IMR-90 (cell line): ENCODE results near the gene ISG15. TPM values are rescaled to one million over a fixed set of nuclear protein-coding genes. Genes with fewer than 3 reads are reported as not detected.

Source experiments
- ATAC-seq: fragments of 200-7000 bp; cut with Tn5 transposase; 2 replicates; pipeline ENCODE4 v1.9.1; 2020; ENCODE audit warnings: low read depth, mild to moderate bottlenecking, moderate library complexity
- BruUV-seq: library from RNA; stranded (reverse); fragments of 400-500 nt; replicated peaks from 2 replicates; lab custom pipeline; 2021; lab: Mats Ljungman, UMichigan
- CTCF ChIA-PET: fragments of 300-600 bp; formaldehyde crosslinking; extraction: SDS; loops from one replicate; lab custom pipeline; 2021; ENCODE audit warnings: antibody characterized with exemption; lab: Yijun Ruan, JAX
- POLR2A ChIA-PET: fragments of 300-600 bp; sonication (Branson Sonifier 250); formaldehyde crosslinking; loops from one replicate; lab custom pipeline; 2022; ENCODE audit warnings: antibody characterized with exemption; ENCODE audit not compliant: unreplicated experiment; lab: Charles Lee
- DNase-seq: peaks from one replicate; pipeline ENCODE4 v3.0.0; 2013
- H2AFZ ChIP-seq: replicated peaks from 2 replicates; pipeline ENCODE3; 2013; ENCODE audit warnings: low read length, mild to moderate bottlenecking; ENCODE audit not compliant: poor library complexity
- H2AK5ac ChIP-seq: 2 replicates; pipeline ENCODE4 v1.6.1; 2013; ENCODE audit warnings: low read depth, low read length, inconsistent platforms
- H2AK9ac ChIP-seq: replicated peaks from 2 replicates; pipeline ENCODE3; 2013; ENCODE audit warnings: mild to moderate bottlenecking, low read depth, low read length, moderate library complexity; ENCODE audit not compliant: poor library complexity
- H2BK120ac ChIP-seq: 2 replicates; pipeline ENCODE4 v1.6.1; 2013; ENCODE audit warnings: low read depth, low read length, inconsistent platforms
- H2BK15ac ChIP-seq: 3 replicates; pipeline ENCODE4 v1.6.1; 2013; ENCODE audit warnings: low read depth, low read length, inconsistent platforms
- H2BK20ac ChIP-seq: 2 replicates; pipeline ENCODE4 v1.6.1; 2013; ENCODE audit warnings: low read depth, mild to moderate bottlenecking, inconsistent platforms, low read length, moderate library complexity
- H2BK5ac ChIP-seq: 2 replicates; pipeline ENCODE4 v1.6.1; 2013; ENCODE audit warnings: mild to moderate bottlenecking, low read depth, low read length, inconsistent platforms; ENCODE audit not compliant: poor library complexity, severe bottlenecking
- H3K14ac ChIP-seq: replicated peaks from 2 replicates; pipeline ENCODE4 v1.6.1; 2013; ENCODE audit warnings: low read depth, low read length, inconsistent platforms
- H3K18ac ChIP-seq: 2 replicates; pipeline ENCODE4 v1.6.1; 2013; ENCODE audit warnings: low read depth, low read length, control low read depth
- H3K23ac ChIP-seq: 2 replicates; pipeline ENCODE4 v1.6.1; 2013; ENCODE audit warnings: low read depth, low read length, inconsistent platforms
- H3K27ac ChIP-seq: 2 replicates; pipeline ENCODE4 v1.5.1; 2013; ENCODE audit warnings: mild to moderate bottlenecking, control low read depth, low read length; ENCODE audit not compliant: insufficient read depth
- H3K27me3 ChIP-seq: 2 replicates; pipeline ENCODE4 v1.6.1; 2013; ENCODE audit warnings: low read length; ENCODE audit not compliant: control insufficient read depth, insufficient read depth
- H3K36me3 ChIP-seq: 2 replicates; pipeline ENCODE4 v1.6.1; 2013; ENCODE audit warnings: low read length, mixed read lengths; ENCODE audit not compliant: control insufficient read depth, insufficient read depth
- H3K4ac ChIP-seq: 2 replicates; pipeline ENCODE4 v1.6.1; 2013; ENCODE audit warnings: low read depth, low read length, inconsistent platforms
- H3K4me1 ChIP-seq: 2 replicates; pipeline ENCODE4 v1.6.1; 2013; ENCODE audit warnings: low read length, mixed read lengths; ENCODE audit not compliant: control insufficient read depth, insufficient read depth
- H3K4me2 ChIP-seq: 2 replicates; pipeline ENCODE4 v1.6.1; 2013; ENCODE audit warnings: low read depth, mild to moderate bottlenecking, control low read depth, low read length, moderate library complexity
- H3K4me3 ChIP-seq: 2 replicates; pipeline ENCODE4 v1.5.1; 2013; ENCODE audit warnings: low read depth, mild to moderate bottlenecking, control low read depth, low read length, moderate library complexity; ENCODE audit not compliant: insufficient read depth
- H3K56ac ChIP-seq: 2 replicates; pipeline ENCODE4 v1.6.1; 2013; ENCODE audit warnings: low read length, inconsistent platforms; ENCODE audit not compliant: insufficient read depth; ENCODE audit errors: extremely low read depth
- H3K79me1 ChIP-seq, 2 experiments: 2 replicates each; pipeline ENCODE4 v1.6.1; 2013; ENCODE audit warnings: low read length in 2 of 2, inconsistent platforms in 1 of 2, low read depth in 1 of 2
- H3K9ac ChIP-seq: 2 replicates; pipeline ENCODE4 v1.6.1; 2013; ENCODE audit warnings: low read depth, low read length, control low read depth
- H3K9me1 ChIP-seq: 2 replicates; pipeline ENCODE4 v1.6.1; 2013; ENCODE audit warnings: low read length, inconsistent platforms; ENCODE audit not compliant: insufficient read depth
- H3K9me3 ChIP-seq: 2 replicates; pipeline ENCODE4 v1.6.1; 2013; ENCODE audit warnings: low read length; ENCODE audit not compliant: control insufficient read depth, insufficient read depth
- H4K20me1 ChIP-seq: 2 replicates; pipeline ENCODE4 v1.6.1; 2013; ENCODE audit warnings: low read length, inconsistent platforms; ENCODE audit not compliant: insufficient read depth
- H4K5ac ChIP-seq: 2 replicates; pipeline ENCODE4 v1.6.1; 2013; ENCODE audit warnings: mild to moderate bottlenecking, low read depth, low read length, control low read depth
- H4K8ac ChIP-seq, 2 experiments: 2 replicates each; pipeline ENCODE4 v1.6.1; 2013; ENCODE audit warnings: low read depth in 2 of 2, low read length in 2 of 2, control low read depth in 1 of 2, inconsistent platforms in 1 of 2
- H4K91ac ChIP-seq: 2 replicates; pipeline ENCODE4 v1.6.1; 2013; ENCODE audit warnings: low read depth, low read length, inconsistent platforms; ENCODE audit not compliant: insufficient read depth
- BHLHE40 ChIP-seq: fragments of 150-350 bp; IDR thresholded peaks from 2 replicates; pipeline ENCODE4 v1.6.1; 2016; ENCODE audit warnings: mild to moderate bottlenecking, low read depth, low read length
- CEBPB ChIP-seq: IDR thresholded peaks from 2 replicates; pipeline ENCODE4 v1.6.1; 2012; ENCODE audit warnings: low read depth, low read length, improper control_type of control experiment
- CHD1 ChIP-seq: IDR thresholded peaks from 2 replicates; pipeline ENCODE4 v1.6.1; 2012; ENCODE audit warnings: low read depth, low read length, improper control_type of control experiment
- FOS ChIP-seq: fragments of 150-350 bp; IDR thresholded peaks from 2 replicates; pipeline ENCODE4 v1.6.1; 2016; ENCODE audit warnings: low read depth, low read length
- MAFK ChIP-seq: IDR thresholded peaks from 2 replicates; pipeline ENCODE4 v1.6.1; 2012; ENCODE audit warnings: low read depth, low read length, improper control_type of control experiment
- MAZ ChIP-seq: IDR thresholded peaks from 2 replicates; pipeline ENCODE4 v1.6.1; 2012; ENCODE audit warnings: low read depth, mild to moderate bottlenecking, low read length, improper control_type of control experiment, moderate library complexity, borderline replicate concordance
- MXI1 ChIP-seq: IDR thresholded peaks from 2 replicates; pipeline ENCODE4 v1.6.1; 2012; ENCODE audit warnings: low read depth, mild to moderate bottlenecking, low read length, moderate library complexity, borderline replicate concordance
- NFE2L2 ChIP-seq: fragments of 150-350 bp; IDR thresholded peaks from 2 replicates; pipeline ENCODE4 v1.6.1; 2016; ENCODE audit warnings: low read depth, mild to moderate bottlenecking, low read length
- POLR2A ChIP-seq: IDR thresholded peaks from 2 replicates; pipeline ENCODE4 v1.6.1; 2012; ENCODE audit warnings: mild to moderate bottlenecking, low read depth, low read length
- RCOR1 ChIP-seq: IDR thresholded peaks from 2 replicates; pipeline ENCODE4 v1.6.1; 2012; ENCODE audit warnings: mild to moderate bottlenecking, low read length, improper control_type of control experiment; ENCODE audit not compliant: insufficient replicate concordance
- RFX5 ChIP-seq: IDR thresholded peaks from 2 replicates; pipeline ENCODE4 v1.8.0; 2012; ENCODE audit warnings: low read depth, mild to moderate bottlenecking, low read length, moderate library complexity
- SMC3 ChIP-seq: fragments of 150-350 bp; IDR thresholded peaks from 2 replicates; pipeline ENCODE4 v1.6.1; 2016; ENCODE audit warnings: low read depth, mild to moderate bottlenecking, antibody characterized with exemption, low read length, moderate library complexity
- WGBS, 2 experiments: methylation state at CpG; one replicate each; pipeline versions ENCODE4 v1.1.5 to v1.1.7; 2013; ENCODE audit warnings: missing lambda C conversion rate in 2 of 2; ENCODE audit not compliant: insufficient read length in 1 of 2; ENCODE audit errors: extremely low coverage in 2 of 2; 5-methylcytosine and 5-hydroxymethylcytosine counted together
- dilution Hi-C: fragments of 300-500 bp; cut with HindIII; formaldehyde crosslinking; loops from one replicate; pipeline ENCODE4 v1.14.3; 2018; ENCODE audit warnings: low sequenced_read_pairs; ENCODE audit not compliant: unreplicated experiment
- in situ Hi-C: fragments of 300-500 bp; cut with MboI; formaldehyde crosslinking; loops from 3 replicates; pipeline ENCODE4 v1.14.3; 2019; ENCODE audit warnings: low sequenced_read_pairs, inconsistent platforms, mixed read lengths
- intact Hi-C: fragments of 100-400 bp; cut with micrococcal nuclease; formaldehyde crosslinking; loops from 2 replicates; pipeline ENCODE4 v1.10.0; 2022
- polyA plus RNA-seq, 3 experiments: library from polyadenylated mRNA; depleted of rRNA; stranded (reverse); fragments of >200 nt; gene quantifications; 2 replicates each; pipeline ENCODE4 v1.2.3, GENCODE V29; 2012; ENCODE audit warnings: low replicate concordance in 1 of 3
- total RNA-seq: library from RNA; depleted of rRNA; stranded (reverse); fragments of >200 nt; gene quantifications from 2 replicates; pipeline ENCODE4 v1.2.3, GENCODE V29; 2012
- TF ChIP-seq, protein P1 (sequence below): fragments of 150-350 bp; IDR thresholded peaks from 2 replicates; pipeline ENCODE4 v1.6.1; 2016; ENCODE audit warnings: low read depth, mild to moderate bottlenecking, low read length, moderate library complexity, borderline replicate concordance
- TF ChIP-seq, protein P2 (sequence below): conservative IDR thresholded peaks from 2 replicates; pipeline ENCODE4 v1.5.1; 2012; ENCODE audit warnings: mild to moderate bottlenecking, low read depth, low read length, improper control_type of control experiment

Gene ISG15
- total and polyA plus RNA-seq, 2 of the 4 experiments (the other 2 are of a cell fraction), result 99.1 to 105 TPM

DNA sequence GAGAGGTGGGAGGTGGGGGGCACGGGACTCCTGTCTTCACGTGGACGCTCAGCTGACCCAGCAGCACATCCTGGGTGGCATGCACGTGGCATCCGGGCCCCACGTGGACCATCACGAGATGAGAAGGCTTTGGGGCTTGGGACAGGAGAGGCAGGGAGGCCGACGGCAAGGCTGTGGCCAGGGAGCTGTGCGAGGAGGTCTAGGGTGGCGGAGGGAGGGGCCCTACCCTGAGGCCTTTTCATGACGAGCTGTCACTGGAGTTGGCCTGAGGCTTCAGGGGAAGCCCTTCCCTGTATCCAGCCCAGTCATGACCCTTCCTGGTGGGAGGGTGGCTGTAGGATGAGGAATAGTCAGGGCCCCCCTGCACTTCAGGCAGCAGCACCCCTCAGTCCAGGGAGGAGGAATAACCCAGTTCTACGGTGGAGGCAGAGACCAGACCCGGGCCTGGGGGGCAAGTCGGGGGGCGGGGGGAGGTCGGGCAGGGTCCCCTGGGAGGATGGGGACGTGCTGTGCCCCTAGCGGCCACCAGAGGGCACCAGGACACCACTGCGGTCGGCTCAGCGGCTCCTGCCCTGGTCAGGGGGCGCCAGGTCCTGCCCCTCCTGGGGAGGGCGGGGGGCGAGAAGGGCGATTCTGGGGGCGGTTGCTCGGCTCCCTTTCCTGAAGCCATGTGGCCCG is 29.4 kb upstream of the ISG15 start:
- peak overlapping the region; percentile 87 for H2AFZ ChIP-seq
- no peak for TF ChIP-seq NFE2L2
- TF ChIP-seq MAZ, result peak; percentile 17; the same call in 1 of the 2 replicates
- no peak for TF ChIP-seq MXI1
- peak; percentile 40 for TF ChIP-seq SMC3
- no peak for TF ChIP-seq FOS
- TF ChIP-seq RCOR1, result no peak
- no peak for TF ChIP-seq CEBPB
- no peak for TF ChIP-seq BHLHE40
- TF ChIP-seq, protein P1, sequence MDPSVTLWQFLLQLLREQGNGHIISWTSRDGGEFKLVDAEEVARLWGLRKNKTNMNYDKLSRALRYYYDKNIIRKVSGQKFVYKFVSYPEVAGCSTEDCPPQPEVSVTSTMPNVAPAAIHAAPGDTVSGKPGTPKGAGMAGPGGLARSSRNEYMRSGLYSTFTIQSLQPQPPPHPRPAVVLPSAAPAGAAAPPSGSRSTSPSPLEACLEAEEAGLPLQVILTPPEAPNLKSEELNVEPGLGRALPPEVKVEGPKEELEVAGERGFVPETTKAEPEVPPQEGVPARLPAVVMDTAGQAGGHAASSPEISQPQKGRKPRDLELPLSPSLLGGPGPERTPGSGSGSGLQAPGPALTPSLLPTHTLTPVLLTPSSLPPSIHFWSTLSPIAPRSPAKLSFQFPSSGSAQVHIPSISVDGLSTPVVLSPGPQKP, result no peak
- TF ChIP-seq, protein P2, sequence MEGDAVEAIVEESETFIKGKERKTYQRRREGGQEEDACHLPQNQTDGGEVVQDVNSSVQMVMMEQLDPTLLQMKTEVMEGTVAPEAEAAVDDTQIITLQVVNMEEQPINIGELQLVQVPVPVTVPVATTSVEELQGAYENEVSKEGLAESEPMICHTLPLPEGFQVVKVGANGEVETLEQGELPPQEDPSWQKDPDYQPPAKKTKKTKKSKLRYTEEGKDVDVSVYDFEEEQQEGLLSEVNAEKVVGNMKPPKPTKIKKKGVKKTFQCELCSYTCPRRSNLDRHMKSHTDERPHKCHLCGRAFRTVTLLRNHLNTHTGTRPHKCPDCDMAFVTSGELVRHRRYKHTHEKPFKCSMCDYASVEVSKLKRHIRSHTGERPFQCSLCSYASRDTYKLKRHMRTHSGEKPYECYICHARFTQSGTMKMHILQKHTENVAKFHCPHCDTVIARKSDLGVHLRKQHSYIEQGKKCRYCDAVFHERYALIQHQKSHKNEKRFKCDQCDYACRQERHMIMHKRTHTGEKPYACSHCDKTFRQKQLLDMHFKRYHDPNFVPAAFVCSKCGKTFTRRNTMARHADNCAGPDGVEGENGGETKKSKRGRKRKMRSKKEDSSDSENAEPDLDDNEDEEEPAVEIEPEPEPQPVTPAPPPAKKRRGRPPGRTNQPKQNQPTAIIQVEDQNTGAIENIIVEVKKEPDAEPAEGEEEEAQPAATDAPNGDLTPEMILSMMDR, result peak; percentile 67
- TF ChIP-seq CHD1, result no peak
- TF ChIP-seq MAFK, result no peak
- no peak for TF ChIP-seq RFX5
- TF ChIP-seq POLR2A, result peak; percentile 37; the same call in 1 of the 2 replicates

More for the DNA sequence above, 29.4 kb upstream of the ISG15 start:
- peak overlapping the region; percentile 71; the same call in 1 of the 2 replicates for H3K4me2 ChIP-seq
- H4K20me1 ChIP-seq, result no peaks in the 10 kb centered on the region; the same call in 1 of the 2 replicates
- no peak overlapping the region for H4K91ac ChIP-seq
- no peak overlapping the region for H3K4ac ChIP-seq
- H3K18ac ChIP-seq, result no peak overlapping the region
- no peaks in the 10 kb centered on the region for H3K9me3 ChIP-seq
- DNase-seq (no peak), ATAC-seq (peak; percentile 97)
- no peaks in the 10 kb centered on the region for H3K79me1 ChIP-seq
- H3K27me3 ChIP-seq, result peaks cover 5% of the 10 kb centered on the region; the same call in 1 of the 2 replicates
- no peak overlapping the region for H4K8ac ChIP-seq
- no peak overlapping the region for H3K27ac ChIP-seq
- WGBS, 2 experiments, result 14% methylated on average over 7 of the region's 29 CpGs; no CpG with 5 or more reads in 1 of the 2 experiments
- H3K4me1 ChIP-seq, result no peaks in the 10 kb centered on the region
- H3K4me3 ChIP-seq, result no peak overlapping the region
- H3K14ac ChIP-seq, result no peak overlapping the region
- no peak overlapping the region for H3K23ac ChIP-seq
- H2BK5ac ChIP-seq, result no peak overlapping the region
- intact Hi-C loops, result loop anchor here (1.0 to 5.0 kb wide), 2 partner anchors 79 to 248 kb away; partner anchors contain the start of genes B3GALT6 and SDF4
- CTCF ChIA-PET, result interaction anchor here (0.7 to 1.5 kb wide), 7 partner anchors 9 to 79 kb away, joined by 3 to 9 read pairs (median 4); partner anchors contain the start of gene HES4
- in situ Hi-C loops, result no loop called here
- H3K9me1 ChIP-seq, result no peaks in the 10 kb centered on the region
- H2AK5ac ChIP-seq, result peak overlapping the region; percentile 13; the same call in 1 of the 2 replicates
- no peak overlapping the region for H3K9ac ChIP-seq
- H2BK15ac ChIP-seq, result no peak overlapping the region
- POLR2A ChIA-PET, result no interaction called here
- H3K56ac ChIP-seq, result no peak overlapping the region
- H3K36me3 ChIP-seq, result no peaks in the 10 kb centered on the region
- H2BK20ac ChIP-seq, result no peak overlapping the region
- dilution Hi-C loops, result no loop called here
- H4K5ac ChIP-seq, result no peak overlapping the region
- no peak overlapping the region for H2AK9ac ChIP-seq
- H2BK120ac ChIP-seq, result no peak overlapping the region
- BruUV-seq, result no TSS peak
